Peyer's patch (tissue), 4 donors: ENCODE data around the gene GRIP1. TPM values are rescaled to one million over a fixed set of nuclear protein-coding genes. Genes with fewer than 3 reads are reported as not detected.

Source experiments
- DNase-seq, 3 donors: peaks; one replicate each; pipeline ENCODE4 v3.0.0-alpha.2; 2017 to 2019
- H3K27ac ChIP-seq, 4 donors: fragments of 200-600 bp; sonication (generic); one replicate each; pipeline ENCODE4 v1.5.1; 2016 to 2019
- H3K27me3 ChIP-seq, 2 donors: fragments of 200-600 bp; sonication (generic); one replicate each; pipeline ENCODE4 v1.5.1; 2019
- H3K36me3 ChIP-seq, 3 donors: fragments of 200-600 bp; sonication (generic); one replicate each; pipeline ENCODE4 v1.5.1; 2016 to 2019
- H3K4me1 ChIP-seq, 4 donors: fragments of 200-600 bp; sonication (generic); one replicate each; pipeline ENCODE4 v1.5.1; 2016 to 2019
- H3K4me3 ChIP-seq, 4 donors: fragments of 200-600 bp; sonication (generic); 1 replicate in 3 of 4; 2 replicates in 1 of 4; pipeline ENCODE4 v1.5.1; 2016 to 2019; ENCODE audit warnings: mild to moderate bottlenecking in 1 of 4
- H3K9me3 ChIP-seq, 4 donors: fragments of 200-600 bp; sonication (generic); one replicate each; pipeline ENCODE4 v1.5.1; 2016 to 2019; ENCODE audit warnings: mild to moderate bottlenecking in 1 of 4
- CTCF ChIP-seq, 6 experiments: fragments of 450-650 bp in 4 of 6; fragments of 200-600 bp in 2 of 6; sonication (generic) in 1 of 6; IDR thresholded peaks; one replicate each; pipeline ENCODE4 v1.5.1; 2017 to 2019; ENCODE audit warnings: antibody characterized with exemption in 6 of 6, mild to moderate bottlenecking in 3 of 6, moderate library complexity in 1 of 6
- POLR2A ChIP-seq, 2 donors: fragments of 450-650 bp; IDR thresholded peaks; one replicate each; pipeline ENCODE4 v1.5.1; 2017; ENCODE audit warnings: antibody characterized with exemption in 2 of 2, mild to moderate bottlenecking in 2 of 2, moderate library complexity in 2 of 2
- total RNA-seq, 4 donors: library from RNA; depleted of rRNA; stranded (reverse); fragments of >200 nt; gene quantifications; one replicate each; pipeline ENCODE4 v1.1.0, GENCODE V29; 2016

Gene GRIP1
- total RNA-seq, 4 donors from 2014 or later = 0.66 to 5.2 (median 1.4) TPM

- H3K27me3 ChIP-seq = no peaks in the 10 kb centered on the region
- H3K9me3 ChIP-seq = no peaks in the 10 kb centered on the region
- DNase-seq = no peak
- TF ChIP-seq POLR2A (IDR thresholded peaks at IDR 0.05) (no peak), CTCF (IDR thresholded peaks at IDR 0.05) (no peak)
- no peak overlapping the region for H3K4me3 ChIP-seq
- peaks cover 0 to 14% (median 0%) of the 10 kb centered on the region in 3 donors for H3K36me3 ChIP-seq
- H3K27ac ChIP-seq = no peak overlapping the region
- no peaks in the 10 kb centered on the region for H3K4me1 ChIP-seq
Measured at GRCh38 chr12:66331814-66332213, 347.1 kb downstream of the GRIP1 start.

- TF ChIP-seq CTCF (IDR thresholded peaks at IDR 0.05) = no peak
- no peak for TF ChIP-seq POLR2A (IDR thresholded peaks at IDR 0.05)
- Histone ChIP-seq H3K27ac (no peak overlapping the region), H3K36me3 (peaks cover 0 to 20% (median 0%) of the 10 kb centered on the region in 3 donors), H3K27me3 (no peaks in the 10 kb centered on the region), H3K9me3 (no peaks in the 10 kb centered on the region), H3K4me1 (no peaks in the 10 kb centered on the region), H3K4me3 (no peak overlapping the region)
- DNase-seq = no peak
Measured at GRCh38 chr12:66331016-66331415, 347.9 kb downstream of the GRIP1 start.

GRCh38 chr12:66329941-66330340 is 348.9 kb downstream of the GRIP1 start:
- TF ChIP-seq CTCF (IDR thresholded peaks at IDR 0.05) (no peak), POLR2A (IDR thresholded peaks at IDR 0.05) (no peak)
- H3K36me3 ChIP-seq = peaks cover 0 to 25% (median 0%) of the 10 kb centered on the region in 3 donors
- no peaks in the 10 kb centered on the region for H3K27me3 ChIP-seq
- DNase-seq = no peak
- H3K9me3 ChIP-seq = no peaks in the 10 kb centered on the region
- no peak overlapping the region for H3K27ac ChIP-seq
- no peak overlapping the region for H3K4me3 ChIP-seq
- no peaks in the 10 kb centered on the region for H3K4me1 ChIP-seq

- TF ChIP-seq CTCF (IDR thresholded peaks at IDR 0.05) (no peak), POLR2A (IDR thresholded peaks at IDR 0.05) (no peak)
- Histone ChIP-seq H3K36me3 (peaks cover 0 to 16% (median 0%) of the 10 kb centered on the region in 3 donors), H3K27ac (no peak overlapping the region), H3K4me3 (no peak overlapping the region), H3K4me1 (no peaks in the 10 kb centered on the region), H3K9me3 (no peaks in the 10 kb centered on the region), H3K27me3 (no peaks in the 10 kb centered on the region)
- no peak for DNase-seq
Measured at GRCh38 chr12:66323017-66323416, 355.9 kb downstream of the GRIP1 start.

- Histone ChIP-seq H3K9me3 (no peaks in the 10 kb centered on the region), H3K4me1 (no peaks in the 10 kb centered on the region), H3K36me3 (peaks cover 0 to 13% (median 0%) of the 10 kb centered on the region in 3 donors), H3K4me3 (no peak overlapping the region), H3K27ac (no peak overlapping the region), H3K27me3 (no peaks in the 10 kb centered on the region)
- DNase-seq = no peak
- no peak for TF ChIP-seq CTCF (IDR thresholded peaks at IDR 0.05)
- no peak for TF ChIP-seq POLR2A (IDR thresholded peaks at IDR 0.05)
Measured at GRCh38 chr12:66321435-66321834, 357.4 kb downstream of the GRIP1 start.

- Histone ChIP-seq H3K36me3 (peaks cover 0 to 13% (median 0%) of the 10 kb centered on the region in 3 donors), H3K4me3 (no peak overlapping the region), H3K9me3 (no peaks in the 10 kb centered on the region), H3K4me1 (no peaks in the 10 kb centered on the region), H3K27ac (no peak overlapping the region), H3K27me3 (no peaks in the 10 kb centered on the region)
- DNase-seq = no peak
- TF ChIP-seq CTCF (IDR thresholded peaks at IDR 0.05) (no peak), POLR2A (IDR thresholded peaks at IDR 0.05) (no peak)
Measured at GRCh38 chr12:66320996-66321395, 357.9 kb downstream of the GRIP1 start.
